Ishikawa (cell line): ENCODE measurements around the gene B4GAT1.

Source experiments
- CEBPB ChIP-seq: IDR thresholded peaks from 2 replicates; pipeline ENCODE4 v1.6.1; 2012
- CREB1 ChIP-seq: IDR thresholded peaks from 2 replicates; pipeline ENCODE4 v1.6.1; 2012; ENCODE audit warnings: low read depth
- EGR1 ChIP-seq: IDR thresholded peaks from 2 replicates; pipeline ENCODE4 v1.6.1; 2012
- EP300 ChIP-seq: IDR thresholded peaks from 2 replicates; pipeline ENCODE4 v1.6.1; 2012; ENCODE audit warnings: borderline replicate concordance
- FOXM1 ChIP-seq: IDR thresholded peaks from 2 replicates; pipeline ENCODE4 v1.6.1; 2012; ENCODE audit warnings: low read depth, borderline replicate concordance
- NFIC ChIP-seq: IDR thresholded peaks from 2 replicates; pipeline ENCODE4 v1.6.1; 2012
- RAD21 ChIP-seq: IDR thresholded peaks from 2 replicates; pipeline ENCODE4 v1.6.1; 2012; ENCODE audit warnings: low read depth
- TAF1 ChIP-seq: IDR thresholded peaks from 2 replicates; pipeline ENCODE4 v1.6.1; 2012; ENCODE audit warnings: low read depth, mild to moderate bottlenecking
- TCF12 ChIP-seq: IDR thresholded peaks from 2 replicates; pipeline ENCODE4 v1.6.1; 2012; ENCODE audit warnings: low read depth
- TEAD4 ChIP-seq: IDR thresholded peaks from 2 replicates; pipeline ENCODE4 v1.6.1; 2012
- YY1 ChIP-seq: IDR thresholded peaks from 2 replicates; pipeline ENCODE4 v1.6.1; 2012; ENCODE audit warnings: low read depth
- ZBTB7A ChIP-seq: IDR thresholded peaks from 2 replicates; pipeline ENCODE4 v1.6.1; 2012; ENCODE audit warnings: low read depth
- TF ChIP-seq, protein P1 (sequence below): IDR thresholded peaks from 2 replicates; pipeline ENCODE4 v1.6.1; 2012
- TF ChIP-seq, protein P2 (sequence below): IDR thresholded peaks from 2 replicates; pipeline ENCODE4 v1.6.1; 2012; ENCODE audit warnings: low read depth, mild to moderate bottlenecking
- TF ChIP-seq, protein P3 (sequence below): IDR thresholded peaks from 2 replicates; pipeline ENCODE4 v1.6.1; 2012

B4GAT1 gene

DNA sequence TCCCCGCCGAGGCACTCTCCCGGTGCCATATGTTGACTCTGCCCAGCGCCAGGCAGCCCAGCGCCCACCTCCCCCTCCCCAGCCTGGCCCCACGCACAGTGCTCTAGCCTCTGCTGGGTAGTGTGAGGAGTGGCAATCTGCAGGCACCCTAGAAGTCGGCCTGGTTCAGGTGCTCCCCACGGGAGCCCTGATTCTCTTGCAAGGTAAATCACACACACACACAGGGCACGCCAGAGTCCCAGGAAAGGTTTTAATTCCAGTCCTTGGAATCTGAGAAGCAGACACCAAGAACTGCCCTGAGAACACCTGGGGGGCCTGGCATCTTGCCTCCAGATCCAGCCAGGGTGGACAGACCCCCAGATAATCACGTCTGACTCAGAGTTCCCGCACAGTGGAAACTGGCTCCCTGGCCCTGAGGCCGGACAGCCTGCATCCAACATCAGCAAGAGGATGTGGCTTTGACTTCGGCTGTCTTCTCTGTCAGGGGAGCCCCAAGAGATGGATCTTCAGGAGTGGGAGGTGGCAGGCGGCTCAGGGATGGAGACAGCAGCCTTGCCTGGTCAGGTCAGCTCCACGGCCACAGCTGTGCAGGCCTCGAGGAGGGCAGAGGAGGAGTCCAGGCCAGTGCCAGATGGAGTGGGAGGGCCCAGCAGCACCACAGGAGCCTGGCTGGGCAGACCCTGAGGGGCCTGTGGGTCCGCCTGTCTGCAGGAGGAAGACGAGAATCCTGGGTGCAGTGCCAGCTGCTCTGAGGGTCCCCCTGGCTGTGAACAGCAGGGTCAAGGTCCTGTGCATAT lies 10.1 kb downstream of the B4GAT1 start:
- TF ChIP-seq, protein P1, sequence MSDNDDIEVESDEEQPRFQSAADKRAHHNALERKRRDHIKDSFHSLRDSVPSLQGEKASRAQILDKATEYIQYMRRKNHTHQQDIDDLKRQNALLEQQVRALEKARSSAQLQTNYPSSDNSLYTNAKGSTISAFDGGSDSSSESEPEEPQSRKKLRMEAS = no peak
- no peak for TF ChIP-seq ZBTB7A

DNA sequence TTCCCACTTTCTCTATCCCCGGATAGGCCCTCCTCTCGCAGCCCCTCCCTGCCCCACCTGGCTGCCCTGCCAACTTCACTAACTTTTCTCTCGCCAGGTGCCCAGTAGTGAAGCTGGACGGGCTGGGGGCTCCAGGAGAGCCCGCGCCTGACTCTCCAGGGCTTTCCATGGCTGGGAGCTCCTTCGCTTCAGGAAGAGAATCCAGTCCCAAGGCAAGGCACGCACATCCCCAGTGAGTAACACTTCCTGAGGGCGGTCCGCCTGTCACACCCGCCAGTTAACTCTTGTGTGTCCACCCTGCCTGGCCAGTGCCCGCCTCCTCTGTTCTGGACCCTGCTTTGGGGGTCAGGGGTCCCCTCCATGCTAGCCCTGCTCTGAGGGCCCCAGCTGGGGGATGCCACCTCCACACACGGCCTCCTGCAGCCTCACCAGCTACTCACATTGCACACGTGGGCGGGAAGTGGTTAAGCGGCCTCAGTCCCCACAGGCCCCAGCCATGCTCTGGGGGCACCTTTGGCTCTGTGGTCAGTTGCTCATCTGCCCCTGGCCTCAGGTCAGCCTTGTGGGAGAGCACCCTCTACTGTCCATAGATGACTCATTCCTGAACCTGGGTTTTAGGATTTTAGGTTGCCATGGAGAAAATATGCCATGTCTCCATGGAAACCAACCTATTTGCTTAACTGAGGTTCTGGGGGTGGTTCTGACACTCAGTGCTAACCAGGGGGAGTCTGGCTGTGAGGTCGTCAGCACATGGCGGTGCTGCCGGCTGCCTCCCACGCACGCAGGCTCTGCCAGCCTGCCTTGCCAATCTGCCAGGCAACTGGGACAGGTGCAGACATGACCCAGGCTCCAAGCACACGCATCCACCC lies 11.0 kb downstream of the B4GAT1 start, which contains the start of gene RIN1:
TSS of gene RIN1 (minus strand) at position 201 of the 869 bp plus-strand sequence. CDS start at position 169, 32 bp downstream.
- TF ChIP-seq RAD21 = peak; percentile 50
- TF ChIP-seq EGR1 = peak; percentile 42
- 0 out of 2 replicates have a peak, but pooled peaks have one; percentile 3 for TF ChIP-seq TEAD4
- TF ChIP-seq ZBTB7A = peak; percentile 88; the same call in 1 of the 2 replicates
- TF ChIP-seq, protein P2, sequence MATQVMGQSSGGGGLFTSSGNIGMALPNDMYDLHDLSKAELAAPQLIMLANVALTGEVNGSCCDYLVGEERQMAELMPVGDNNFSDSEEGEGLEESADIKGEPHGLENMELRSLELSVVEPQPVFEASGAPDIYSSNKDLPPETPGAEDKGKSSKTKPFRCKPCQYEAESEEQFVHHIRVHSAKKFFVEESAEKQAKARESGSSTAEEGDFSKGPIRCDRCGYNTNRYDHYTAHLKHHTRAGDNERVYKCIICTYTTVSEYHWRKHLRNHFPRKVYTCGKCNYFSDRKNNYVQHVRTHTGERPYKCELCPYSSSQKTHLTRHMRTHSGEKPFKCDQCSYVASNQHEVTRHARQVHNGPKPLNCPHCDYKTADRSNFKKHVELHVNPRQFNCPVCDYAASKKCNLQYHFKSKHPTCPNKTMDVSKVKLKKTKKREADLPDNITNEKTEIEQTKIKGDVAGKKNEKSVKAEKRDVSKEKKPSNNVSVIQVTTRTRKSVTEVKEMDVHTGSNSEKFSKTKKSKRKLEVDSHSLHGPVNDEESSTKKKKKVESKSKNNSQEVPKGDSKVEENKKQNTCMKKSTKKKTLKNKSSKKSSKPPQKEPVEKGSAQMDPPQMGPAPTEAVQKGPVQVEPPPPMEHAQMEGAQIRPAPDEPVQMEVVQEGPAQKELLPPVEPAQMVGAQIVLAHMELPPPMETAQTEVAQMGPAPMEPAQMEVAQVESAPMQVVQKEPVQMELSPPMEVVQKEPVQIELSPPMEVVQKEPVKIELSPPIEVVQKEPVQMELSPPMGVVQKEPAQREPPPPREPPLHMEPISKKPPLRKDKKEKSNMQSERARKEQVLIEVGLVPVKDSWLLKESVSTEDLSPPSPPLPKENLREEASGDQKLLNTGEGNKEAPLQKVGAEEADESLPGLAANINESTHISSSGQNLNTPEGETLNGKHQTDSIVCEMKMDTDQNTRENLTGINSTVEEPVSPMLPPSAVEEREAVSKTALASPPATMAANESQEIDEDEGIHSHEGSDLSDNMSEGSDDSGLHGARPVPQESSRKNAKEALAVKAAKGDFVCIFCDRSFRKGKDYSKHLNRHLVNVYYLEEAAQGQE = no peak
- TF ChIP-seq, protein P1 = peak; percentile 31
- no peak for TF ChIP-seq CEBPB
- 0 out of 2 replicates have a peak, but pooled peaks have one; percentile 32 for TF ChIP-seq TCF12
- TF ChIP-seq FOXM1 = no peak
- no peak for TF ChIP-seq TAF1
- TF ChIP-seq YY1 = 0 out of 2 replicates have a peak, but pooled peaks have one; percentile 9
- TF ChIP-seq, protein P3, sequence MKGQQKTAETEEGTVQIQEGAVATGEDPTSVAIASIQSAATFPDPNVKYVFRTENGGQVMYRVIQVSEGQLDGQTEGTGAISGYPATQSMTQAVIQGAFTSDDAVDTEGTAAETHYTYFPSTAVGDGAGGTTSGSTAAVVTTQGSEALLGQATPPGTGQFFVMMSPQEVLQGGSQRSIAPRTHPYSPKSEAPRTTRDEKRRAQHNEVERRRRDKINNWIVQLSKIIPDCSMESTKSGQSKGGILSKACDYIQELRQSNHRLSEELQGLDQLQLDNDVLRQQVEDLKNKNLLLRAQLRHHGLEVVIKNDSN = peak; percentile 15; the same call in 1 of the 2 replicates
- no peak for TF ChIP-seq NFIC
- TF ChIP-seq CREB1 = no peak
- TF ChIP-seq EP300 = peak; percentile 30; the same call in 1 of the 2 replicates

DNA sequence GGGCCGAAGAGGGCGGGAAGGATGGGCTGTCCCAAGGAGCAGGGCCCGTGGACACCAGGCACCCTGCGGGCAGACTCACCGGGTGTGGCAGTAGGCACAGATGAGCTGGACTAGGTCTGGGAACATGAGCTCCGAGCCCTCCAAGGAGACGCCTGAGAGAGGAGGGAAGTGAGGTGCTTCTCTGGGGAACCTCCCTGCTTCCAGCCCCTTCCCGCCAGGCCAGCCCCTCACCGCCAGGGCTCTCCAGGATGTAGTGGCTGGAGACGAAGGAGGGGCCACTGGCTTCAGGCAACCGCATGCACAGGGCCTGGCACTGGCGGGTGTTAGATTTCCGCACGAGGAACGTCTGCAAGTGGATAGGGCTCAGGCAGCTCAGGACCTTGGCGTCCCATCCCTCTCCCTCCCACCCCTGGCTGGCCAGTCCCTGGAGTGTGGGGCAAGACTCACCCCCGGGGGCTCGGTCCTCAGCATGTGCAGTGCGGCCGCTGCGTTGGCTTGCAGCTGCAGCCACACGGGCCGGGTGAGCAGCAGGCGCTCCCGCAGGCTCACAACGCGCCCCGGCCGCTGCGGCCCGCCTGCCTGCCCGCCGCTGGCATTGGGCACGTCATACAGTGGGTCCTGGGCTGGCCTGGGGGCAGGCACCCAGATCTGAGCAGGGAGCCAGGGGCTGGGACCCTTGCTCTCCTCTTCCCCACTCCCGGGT lies 11.7 kb downstream of the B4GAT1 start:
- TF ChIP-seq, protein P1 = peak; percentile 89
- no peak for TF ChIP-seq ZBTB7A

DNA sequence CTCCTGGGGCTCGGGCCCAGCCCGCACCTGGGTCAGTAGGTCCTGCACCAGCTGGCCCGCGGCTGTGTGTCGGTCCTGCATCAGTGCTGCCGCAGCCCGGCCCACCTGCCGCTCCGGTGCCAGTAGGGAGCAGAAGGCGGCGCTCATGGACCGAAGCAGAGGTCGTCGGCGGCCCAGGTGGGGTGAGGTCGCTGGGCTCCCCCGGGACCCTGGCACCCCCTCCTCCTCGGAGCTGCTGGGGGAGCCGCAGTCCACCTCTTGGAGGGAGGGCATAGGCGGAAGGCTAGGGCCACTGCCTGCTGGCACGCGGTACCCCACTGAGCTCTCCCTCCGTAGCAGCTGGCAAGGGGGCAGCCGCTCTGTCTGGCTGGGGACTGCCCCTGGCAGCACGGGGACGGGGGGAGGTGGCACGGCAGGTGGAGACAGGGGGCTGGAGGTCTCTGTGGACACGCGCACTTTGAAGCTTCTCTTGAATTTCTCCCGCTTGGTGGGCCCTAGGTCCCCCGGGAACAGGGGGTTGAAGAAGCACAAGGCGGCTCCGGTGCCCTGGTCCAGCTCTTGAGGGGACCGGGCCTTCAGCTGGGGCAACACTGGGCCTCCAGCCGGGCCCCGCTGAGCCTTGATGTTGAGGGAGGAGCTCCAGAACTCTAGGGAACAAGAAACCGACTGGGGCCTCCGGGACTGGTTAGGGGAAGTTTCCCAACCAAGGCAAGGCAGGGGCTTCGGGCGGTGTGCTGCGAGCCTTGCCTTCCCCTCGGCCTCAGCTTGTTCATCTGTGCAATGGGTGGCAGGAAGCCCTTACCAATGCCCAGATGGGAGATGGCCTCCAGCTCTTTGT lies 12.6 kb downstream of the B4GAT1 start:
- TF ChIP-seq, protein P3 = no peak
- TF ChIP-seq TEAD4 (no peak), EGR1 (no peak), RAD21 (no peak), FOXM1 (no peak), TAF1 (no peak), NFIC (no peak), YY1 (no peak), CREB1 (no peak), TCF12 (no peak), EP300 (no peak), CEBPB (no peak), ZBTB7A (no peak)
- TF ChIP-seq, protein P2 = no peak
- TF ChIP-seq, protein P1 = no peak
